A673 (cell line): ENCODE measurements around the gene FBXL7.

Experiments
- CTCF ChIP-seq: fragments of 300-800, 200-600 bp; sonication (generic); conservative IDR thresholded peaks from 2 replicates; pipeline ENCODE4 v1.5.1; 2017; ENCODE audit warnings: low read depth, mild to moderate bottlenecking, antibody characterized with exemption, low read length, moderate library complexity, mixed read lengths
- EZH2 ChIP-seq: fragments of 200-600 bp; sonication (generic); IDR thresholded peaks from 2 replicates; pipeline ENCODE4 v1.6.1; 2017; ENCODE audit warnings: borderline replicate concordance, low read depth, mild to moderate bottlenecking, mixed read lengths, antibody characterized with exemption, low read length; ENCODE audit not compliant: poor library complexity, severe bottlenecking

- TF ChIP-seq CTCF, result no peak
- TF ChIP-seq EZH2, result no peak
Observed at GRCh38 chr5:15489571-15490235, 10.3 kb upstream of the FBXL7 start.
